Loucy (cell line): ENCODE results near the gene ENPEP.

Experiments
- H2AFZ ChIP-seq: fragments of 200-600 bp; sonication (generic); 2 replicates; pipeline ENCODE4 v1.6.0; 2016; ENCODE audit warnings: antibody characterized with exemption, mild to moderate bottlenecking, low read length, moderate library complexity
- H3F3A ChIP-seq: fragments of 200-600 bp; 2 replicates; pipeline ENCODE4 v1.6.0; 2016; ENCODE audit warnings: antibody characterized with exemption, low read depth, mild to moderate bottlenecking
- H3K27me3 ChIP-seq: fragments of 200-600 bp; sonication (generic); 2 replicates; pipeline ENCODE4 v1.6.1; 2014; ENCODE audit warnings: low read length, mild to moderate bottlenecking; ENCODE audit not compliant: insufficient read depth, poor library complexity, severe bottlenecking
- H3K36me3 ChIP-seq: fragments of 200-600 bp; sonication (generic); 2 replicates; pipeline ENCODE4 v1.6.1; 2016; ENCODE audit warnings: low read length; ENCODE audit not compliant: insufficient read depth
- H3K4me1 ChIP-seq: fragments of 200-600 bp; sonication (generic); 2 replicates; pipeline ENCODE4 v1.5.1; 2014; ENCODE audit warnings: low read length, mild to moderate bottlenecking; ENCODE audit not compliant: insufficient read depth, poor library complexity, severe bottlenecking
- H3K4me2 ChIP-seq: fragments of 200-600 bp; sonication (generic); 2 replicates; pipeline ENCODE4 v1.6.0; 2014; ENCODE audit warnings: antibody characterized with exemption, low read length, low read depth, mild to moderate bottlenecking; ENCODE audit not compliant: poor library complexity, severe bottlenecking
- H3K4me3 ChIP-seq: fragments of 200-600 bp; sonication (generic); 2 replicates; pipeline ENCODE4 v1.5.1; 2014; ENCODE audit warnings: low read length, mild to moderate bottlenecking, mixed read lengths; ENCODE audit not compliant: poor library complexity, severe bottlenecking
- H3K79me2 ChIP-seq: fragments of 200-600 bp; sonication (generic); 2 replicates; pipeline ENCODE4 v1.6.1; 2014; ENCODE audit warnings: low read length; ENCODE audit not compliant: insufficient read depth
- H3K9ac ChIP-seq: fragments of 200-600 bp; sonication (generic); 2 replicates; pipeline ENCODE4 v1.6.0; 2014; ENCODE audit warnings: mild to moderate bottlenecking, low read depth, low read length, moderate library complexity; ENCODE audit not compliant: poor library complexity, severe bottlenecking
- H3K9me2 ChIP-seq: fragments of 200-600 bp; sonication (generic); replicated peaks from 2 replicates; pipeline ENCODE4 v1.6.1; 2016; ENCODE audit warnings: low read depth, low read length, mixed read lengths
- H3K9me3 ChIP-seq: fragments of 200-600 bp; sonication (generic); 2 replicates; pipeline ENCODE4 v1.6.1; 2014; ENCODE audit warnings: mild to moderate bottlenecking, antibody characterized with exemption, low read length, low read depth; ENCODE audit not compliant: insufficient read depth
- H4K20me1 ChIP-seq: fragments of 200-600 bp; sonication (generic); 2 replicates; pipeline ENCODE4 v1.6.0; 2014; ENCODE audit warnings: antibody characterized with exemption, low read length, mild to moderate bottlenecking; ENCODE audit not compliant: insufficient read depth, poor library complexity, severe bottlenecking
- CTCF ChIP-seq: fragments of 200-600 bp; sonication (generic); conservative IDR thresholded peaks from 2 replicates; pipeline ENCODE4 v1.5.1; 2014; ENCODE audit warnings: mild to moderate bottlenecking, antibody characterized with exemption, low read length
- EZH2phosphoT487 ChIP-seq: fragments of 200-600 bp; IDR thresholded peaks from 2 replicates; pipeline ENCODE4 v1.6.1; 2018; ENCODE audit warnings: antibody characterized with exemption, mild to moderate bottlenecking, moderate library complexity, borderline replicate concordance

ENPEP gene

GRCh38 chr4:110480746-110481271, 4.9 kb downstream of the ENPEP start:
- Histone ChIP-seq H4K20me1 (no peaks in the 10 kb centered on the region), H3K79me2 (no peaks in the 10 kb centered on the region), H3K4me2 (no peak overlapping the region), H3K4me1 (no peaks in the 10 kb centered on the region), H3K27me3 (no peaks in the 10 kb centered on the region), H3K9me2 (no peaks in the 10 kb centered on the region), H3K9ac (no peak overlapping the region), H3K9me3 (no peaks in the 10 kb centered on the region), H2AFZ (no peak overlapping the region), H3K4me3 (no peak overlapping the region), H3K36me3 (no peaks in the 10 kb centered on the region), H3F3A (no peaks in the 10 kb centered on the region)
- TF ChIP-seq CTCF (no peak), EZH2phosphoT487 (no peak)

GRCh38 chr4:110483516-110483915, 7.6 kb downstream of the ENPEP start:
- H3K27me3 ChIP-seq: no peaks in the 10 kb centered on the region
- no peaks in the 10 kb centered on the region for H4K20me1 ChIP-seq
- H3K9me2 ChIP-seq: no peaks in the 10 kb centered on the region
- no peaks in the 10 kb centered on the region for H3K36me3 ChIP-seq
- H3K9me3 ChIP-seq: no peaks in the 10 kb centered on the region
- no peaks in the 10 kb centered on the region for H3F3A ChIP-seq
- H3K4me3 ChIP-seq: no peak overlapping the region
- no peak for TF ChIP-seq CTCF
- TF ChIP-seq EZH2phosphoT487: no peak
- no peak overlapping the region for H3K4me2 ChIP-seq
- no peak overlapping the region for H3K9ac ChIP-seq
- no peak overlapping the region for H2AFZ ChIP-seq
- peaks cover 9% of the 10 kb centered on the region for H3K4me1 ChIP-seq
- H3K79me2 ChIP-seq: no peaks in the 10 kb centered on the region

- H2AFZ ChIP-seq: no peak overlapping the region
- H3K4me3 ChIP-seq: no peak overlapping the region
- H3K27me3 ChIP-seq: no peaks in the 10 kb centered on the region
- TF ChIP-seq CTCF (no peak), EZH2phosphoT487 (no peak)
- no peaks in the 10 kb centered on the region for H3K9me3 ChIP-seq
- H3K4me1 ChIP-seq: peaks cover 9% of the 10 kb centered on the region
- H3F3A ChIP-seq: no peaks in the 10 kb centered on the region
- no peaks in the 10 kb centered on the region for H3K9me2 ChIP-seq
- H3K79me2 ChIP-seq: no peaks in the 10 kb centered on the region
- H3K4me2 ChIP-seq: no peak overlapping the region
- no peaks in the 10 kb centered on the region for H3K36me3 ChIP-seq
- H3K9ac ChIP-seq: no peak overlapping the region
- no peaks in the 10 kb centered on the region for H4K20me1 ChIP-seq
Observed at GRCh38 chr4:110484029-110484428, 8.1 kb downstream of the ENPEP start.
